HEK293 (cell line): ENCODE measurements around the gene CERS4.

Experiments used
- TF ChIP-seq, protein P1 (sequence below): fragments of 450-650 bp; formaldehyde crosslinking; IDR thresholded peaks from 2 replicates; pipeline ENCODE4 v1.5.1; 2016; ENCODE audit warnings: missing biosample characterization, missing genetic modification characterization, low read depth
- TF ChIP-seq, protein P2 (sequence below): fragments of 450-650 bp; formaldehyde crosslinking; IDR thresholded peaks from 2 replicates; pipeline ENCODE4 v1.5.1; 2016; ENCODE audit warnings: missing biosample characterization, missing genetic modification characterization

DNA sequence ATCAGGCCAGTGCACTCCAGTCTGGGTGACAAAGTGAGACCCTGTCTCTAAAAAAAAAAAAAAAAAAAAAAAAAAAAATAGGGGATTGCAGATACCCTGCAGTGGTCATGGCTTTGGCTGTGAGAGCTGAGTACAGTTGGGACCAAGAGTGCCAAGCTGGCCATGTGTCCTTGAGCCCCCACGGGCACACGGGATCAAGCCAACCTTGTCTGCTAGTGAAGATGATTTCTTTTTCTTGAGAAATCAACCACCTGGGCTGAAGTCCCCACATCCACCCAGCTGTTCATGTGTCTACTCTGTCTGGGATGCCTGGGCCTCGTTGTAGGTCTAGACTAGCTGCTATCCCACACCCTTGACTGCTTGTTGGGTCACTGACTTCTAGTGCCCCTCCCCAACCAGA lies 34.0 kb downstream of the CERS4 start:
- TF ChIP-seq, protein P1, sequence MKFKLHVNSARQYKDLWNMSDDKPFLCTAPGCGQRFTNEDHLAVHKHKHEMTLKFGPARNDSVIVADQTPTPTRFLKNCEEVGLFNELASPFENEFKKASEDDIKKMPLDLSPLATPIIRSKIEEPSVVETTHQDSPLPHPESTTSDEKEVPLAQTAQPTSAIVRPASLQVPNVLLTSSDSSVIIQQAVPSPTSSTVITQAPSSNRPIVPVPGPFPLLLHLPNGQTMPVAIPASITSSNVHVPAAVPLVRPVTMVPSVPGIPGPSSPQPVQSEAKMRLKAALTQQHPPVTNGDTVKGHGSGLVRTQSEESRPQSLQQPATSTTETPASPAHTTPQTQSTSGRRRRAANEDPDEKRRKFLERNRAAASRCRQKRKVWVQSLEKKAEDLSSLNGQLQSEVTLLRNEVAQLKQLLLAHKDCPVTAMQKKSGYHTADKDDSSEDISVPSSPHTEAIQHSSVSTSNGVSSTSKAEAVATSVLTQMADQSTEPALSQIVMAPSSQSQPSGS, result no peak
- TF ChIP-seq, protein P2, sequence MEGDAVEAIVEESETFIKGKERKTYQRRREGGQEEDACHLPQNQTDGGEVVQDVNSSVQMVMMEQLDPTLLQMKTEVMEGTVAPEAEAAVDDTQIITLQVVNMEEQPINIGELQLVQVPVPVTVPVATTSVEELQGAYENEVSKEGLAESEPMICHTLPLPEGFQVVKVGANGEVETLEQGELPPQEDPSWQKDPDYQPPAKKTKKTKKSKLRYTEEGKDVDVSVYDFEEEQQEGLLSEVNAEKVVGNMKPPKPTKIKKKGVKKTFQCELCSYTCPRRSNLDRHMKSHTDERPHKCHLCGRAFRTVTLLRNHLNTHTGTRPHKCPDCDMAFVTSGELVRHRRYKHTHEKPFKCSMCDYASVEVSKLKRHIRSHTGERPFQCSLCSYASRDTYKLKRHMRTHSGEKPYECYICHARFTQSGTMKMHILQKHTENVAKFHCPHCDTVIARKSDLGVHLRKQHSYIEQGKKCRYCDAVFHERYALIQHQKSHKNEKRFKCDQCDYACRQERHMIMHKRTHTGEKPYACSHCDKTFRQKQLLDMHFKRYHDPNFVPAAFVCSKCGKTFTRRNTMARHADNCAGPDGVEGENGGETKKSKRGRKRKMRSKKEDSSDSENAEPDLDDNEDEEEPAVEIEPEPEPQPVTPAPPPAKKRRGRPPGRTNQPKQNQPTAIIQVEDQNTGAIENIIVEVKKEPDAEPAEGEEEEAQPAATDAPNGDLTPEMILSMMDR (tag by site-specific recombination), result no peak
